HL-60 (cell line): Measurements from ENCODE around the gene BBIP1.

Source experiments
- DNase-seq, 2 experiments: peaks; one replicate each; pipeline ENCODE4 v3.0.0-alpha.2; 2010 to 2020; ENCODE audit warnings: low read depth in 1 of 2, low spot score in 1 of 2
- H3K27ac ChIP-seq: fragments of 250-450 bp; sonication (Bioruptor Pico); replicated peaks from 2 replicates; pipeline ENCODE4 v1.5.1; 2020; ENCODE audit warnings: mild to moderate bottlenecking, moderate library complexity
- H3K27me3 ChIP-seq: fragments of 250-450 bp; sonication (Bioruptor Pico); 2 replicates; pipeline ENCODE4 v1.5.1; 2021; ENCODE audit warnings: mild to moderate bottlenecking, moderate library complexity; ENCODE audit not compliant: insufficient read depth, poor library complexity, severe bottlenecking
- H3K4me3 ChIP-seq: replicated peaks from 2 replicates; pipeline ENCODE4 v1.5.1; 2011; ENCODE audit warnings: mild to moderate bottlenecking, control low read depth, low read length; ENCODE audit not compliant: insufficient read depth
- GABPA ChIP-seq: IDR thresholded peaks from 2 replicates; pipeline ENCODE4 v1.6.1; 2012; ENCODE audit warnings: low read depth
- POLR2AphosphoS5 ChIP-seq: IDR thresholded peaks from 2 replicates; pipeline ENCODE4 v1.6.1; 2012; ENCODE audit warnings: low read depth
- SPI1 ChIP-seq: IDR thresholded peaks from 2 replicates; pipeline ENCODE4 v1.6.1; 2012; ENCODE audit warnings: low read depth, mild to moderate bottlenecking, borderline replicate concordance
- TF ChIP-seq, protein P1 (sequence below): IDR thresholded peaks from 2 replicates; pipeline ENCODE4 v1.6.1; 2012; ENCODE audit warnings: low read depth; ENCODE audit not compliant: insufficient replicate concordance
- TF ChIP-seq, protein P2 (sequence below): IDR thresholded peaks from one replicate; pipeline ENCODE4 v1.5.1; 2011; ENCODE audit warnings: low read length, control low read depth, inconsistent platforms; ENCODE audit not compliant: insufficient read depth

Gene BBIP1

GRCh38 chr10:110966146-110966545 lies 47.2 kb upstream of the BBIP1 start:
- Histone ChIP-seq H3K27ac (no peak overlapping the region), H3K4me3 (no peak overlapping the region), H3K27me3 (no peaks in the 10 kb centered on the region)
- DNase-seq, result no peak
- TF ChIP-seq POLR2AphosphoS5 (no peak), GABPA (no peak)
- TF ChIP-seq, protein P1, sequence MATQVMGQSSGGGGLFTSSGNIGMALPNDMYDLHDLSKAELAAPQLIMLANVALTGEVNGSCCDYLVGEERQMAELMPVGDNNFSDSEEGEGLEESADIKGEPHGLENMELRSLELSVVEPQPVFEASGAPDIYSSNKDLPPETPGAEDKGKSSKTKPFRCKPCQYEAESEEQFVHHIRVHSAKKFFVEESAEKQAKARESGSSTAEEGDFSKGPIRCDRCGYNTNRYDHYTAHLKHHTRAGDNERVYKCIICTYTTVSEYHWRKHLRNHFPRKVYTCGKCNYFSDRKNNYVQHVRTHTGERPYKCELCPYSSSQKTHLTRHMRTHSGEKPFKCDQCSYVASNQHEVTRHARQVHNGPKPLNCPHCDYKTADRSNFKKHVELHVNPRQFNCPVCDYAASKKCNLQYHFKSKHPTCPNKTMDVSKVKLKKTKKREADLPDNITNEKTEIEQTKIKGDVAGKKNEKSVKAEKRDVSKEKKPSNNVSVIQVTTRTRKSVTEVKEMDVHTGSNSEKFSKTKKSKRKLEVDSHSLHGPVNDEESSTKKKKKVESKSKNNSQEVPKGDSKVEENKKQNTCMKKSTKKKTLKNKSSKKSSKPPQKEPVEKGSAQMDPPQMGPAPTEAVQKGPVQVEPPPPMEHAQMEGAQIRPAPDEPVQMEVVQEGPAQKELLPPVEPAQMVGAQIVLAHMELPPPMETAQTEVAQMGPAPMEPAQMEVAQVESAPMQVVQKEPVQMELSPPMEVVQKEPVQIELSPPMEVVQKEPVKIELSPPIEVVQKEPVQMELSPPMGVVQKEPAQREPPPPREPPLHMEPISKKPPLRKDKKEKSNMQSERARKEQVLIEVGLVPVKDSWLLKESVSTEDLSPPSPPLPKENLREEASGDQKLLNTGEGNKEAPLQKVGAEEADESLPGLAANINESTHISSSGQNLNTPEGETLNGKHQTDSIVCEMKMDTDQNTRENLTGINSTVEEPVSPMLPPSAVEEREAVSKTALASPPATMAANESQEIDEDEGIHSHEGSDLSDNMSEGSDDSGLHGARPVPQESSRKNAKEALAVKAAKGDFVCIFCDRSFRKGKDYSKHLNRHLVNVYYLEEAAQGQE, result no peak
- TF ChIP-seq, protein P2, sequence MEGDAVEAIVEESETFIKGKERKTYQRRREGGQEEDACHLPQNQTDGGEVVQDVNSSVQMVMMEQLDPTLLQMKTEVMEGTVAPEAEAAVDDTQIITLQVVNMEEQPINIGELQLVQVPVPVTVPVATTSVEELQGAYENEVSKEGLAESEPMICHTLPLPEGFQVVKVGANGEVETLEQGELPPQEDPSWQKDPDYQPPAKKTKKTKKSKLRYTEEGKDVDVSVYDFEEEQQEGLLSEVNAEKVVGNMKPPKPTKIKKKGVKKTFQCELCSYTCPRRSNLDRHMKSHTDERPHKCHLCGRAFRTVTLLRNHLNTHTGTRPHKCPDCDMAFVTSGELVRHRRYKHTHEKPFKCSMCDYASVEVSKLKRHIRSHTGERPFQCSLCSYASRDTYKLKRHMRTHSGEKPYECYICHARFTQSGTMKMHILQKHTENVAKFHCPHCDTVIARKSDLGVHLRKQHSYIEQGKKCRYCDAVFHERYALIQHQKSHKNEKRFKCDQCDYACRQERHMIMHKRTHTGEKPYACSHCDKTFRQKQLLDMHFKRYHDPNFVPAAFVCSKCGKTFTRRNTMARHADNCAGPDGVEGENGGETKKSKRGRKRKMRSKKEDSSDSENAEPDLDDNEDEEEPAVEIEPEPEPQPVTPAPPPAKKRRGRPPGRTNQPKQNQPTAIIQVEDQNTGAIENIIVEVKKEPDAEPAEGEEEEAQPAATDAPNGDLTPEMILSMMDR, result no peak

DNA sequence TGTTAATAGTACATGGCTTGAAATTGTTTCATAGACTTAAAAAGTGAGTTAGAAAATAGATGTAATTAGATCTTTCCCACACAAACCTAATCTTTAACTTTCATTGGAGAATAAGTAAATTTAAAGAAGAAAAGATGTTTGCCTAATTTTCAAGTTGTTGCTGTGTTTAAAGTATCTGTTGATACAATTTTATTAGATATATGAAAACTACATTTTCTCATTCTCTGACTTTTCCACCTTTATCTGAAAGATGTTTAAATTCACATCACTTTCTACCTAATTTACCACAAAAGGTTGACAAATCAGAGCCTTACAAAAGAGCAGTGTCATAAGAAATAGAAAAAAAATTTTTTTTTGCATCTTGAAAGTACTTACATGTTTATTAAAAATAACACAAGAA lies 46.2 kb upstream of the BBIP1 start:
- no peak for DNase-seq
- H3K4me3 ChIP-seq, result no peak overlapping the region
- no peak for TF ChIP-seq POLR2AphosphoS5
- TF ChIP-seq, protein P2, result no peak
- no peak for TF ChIP-seq SPI1
- no peak for TF ChIP-seq GABPA
- TF ChIP-seq, protein P1, result no peak
- H3K27me3 ChIP-seq, result no peaks in the 10 kb centered on the region
- H3K27ac ChIP-seq, result no peak overlapping the region

- TF ChIP-seq, protein P1, result no peak
- TF ChIP-seq POLR2AphosphoS5, result no peak
- TF ChIP-seq, protein P2, result no peak
- no peak for TF ChIP-seq SPI1
- TF ChIP-seq GABPA, result no peak
These were observed 45.7 kb upstream of the BBIP1 start for GRCh38 chr10:110964681-110965080.

More at GRCh38 chr10:110964681-110965080, 45.7 kb upstream of the BBIP1 start:
- Histone ChIP-seq H3K27me3 (no peaks in the 10 kb centered on the region), H3K4me3 (no peak overlapping the region), H3K27ac (no peak overlapping the region)
- no peak for DNase-seq
